ENCODE measurements around the gene PDK2. TPM values are rescaled to one million over a fixed set of nuclear protein-coding genes. Genes with fewer than 3 reads are reported as not detected.

PDK2 gene
- total RNA-seq (2013; cell fraction: nucleolus; rRNA removed) = 16.9 and 18.0 TPM in 2 replicates
- 9.7 and 12.3 TPM in 2 replicates for total RNA-seq (2014; rRNA removed)
- 6.5 and 8.6 TPM in 2 replicates for total RNA-seq (2014; rRNA removed; fragmentation: Illumina TruSeq; extraction: Trizol)
- 14.2 and 16.1 TPM in 2 replicates for total RNA-seq (2021)
- 4.5 TPM for polyA plus RNA-seq (2011; ENCODE audit: low read depth)
- polyA plus RNA-seq (2011; rRNA removed) = 8.8 and 22.6 TPM in 2 replicates
- 33.3 and 38.8 TPM in 2 replicates for polyA plus RNA-seq (2011; cell fraction: cytosol; rRNA removed)
- polyA plus RNA-seq (2011; cell fraction: nucleus; rRNA removed) = 92.2 and 108 TPM in 2 replicates
- 9.1 and 10.7 TPM in 2 replicates for polyA plus RNA-seq (2012)
- polyA plus RNA-seq (2014; fragmentation: Illumina TruSeq; extraction: Trizol) = 9.8 and 12.3 TPM in 2 replicates
- 1 to 10 TPM in 1 of 2 experiments, under 1 TPM in 1; 0.98 to 1.2 TPM for polyA plus RNA-seq (2014; fragmentation: Nextera tagmentation; extraction: Ambion mirVana)
- 9.6 and 16.0 TPM in 2 replicates for polyA plus RNA-seq (2014; rRNA removed)
- 10 to 100 TPM; 17.5 to 20.2 TPM for polyA plus RNA-seq (2016; fragmentation: Nextera tagmentation; extraction: Ambion mirVana)
- 22.7 and 37.5 TPM in 2 replicates for polyA minus RNA-seq (2011; rRNA and poly(A)+ RNA removed)
- polyA minus RNA-seq (2011; cell fraction: cytosol; rRNA and poly(A)+ RNA removed) = 9.5 and 15.8 TPM in 2 replicates
- 16.0 and 35.1 TPM in 2 replicates for polyA minus RNA-seq (2011; cell fraction: nucleus; rRNA and poly(A)+ RNA removed)
- percentile 47 among the genes with signal in this experiment for Bru-seq, nascent RNA
- percentile 45 among the genes with signal in this experiment for BruChase-seq, experiment 1, labeled RNA remaining after a 6-hour chase
- BruChase-seq, experiment 2, labeled RNA remaining after a 2-hour chase = percentile 47 among the genes with signal in this experiment
- long read RNA-seq, experiment 1, transcript PDK2-203 (11 exons, 3,440 nt) = major isoform, 15 of 20 reads
- long read RNA-seq, experiment 1, partial matches to known transcripts = 0 of 20 reads
- long read RNA-seq, experiment 1, other reads (novel, unspliced or antisense) = 2 of 20 reads
- long read RNA-seq, experiment 2, partial matches to known transcripts = 0 of 2 reads
- long read RNA-seq, experiment 2, other reads (novel, unspliced or antisense) = 1 of 2 reads

DNA sequence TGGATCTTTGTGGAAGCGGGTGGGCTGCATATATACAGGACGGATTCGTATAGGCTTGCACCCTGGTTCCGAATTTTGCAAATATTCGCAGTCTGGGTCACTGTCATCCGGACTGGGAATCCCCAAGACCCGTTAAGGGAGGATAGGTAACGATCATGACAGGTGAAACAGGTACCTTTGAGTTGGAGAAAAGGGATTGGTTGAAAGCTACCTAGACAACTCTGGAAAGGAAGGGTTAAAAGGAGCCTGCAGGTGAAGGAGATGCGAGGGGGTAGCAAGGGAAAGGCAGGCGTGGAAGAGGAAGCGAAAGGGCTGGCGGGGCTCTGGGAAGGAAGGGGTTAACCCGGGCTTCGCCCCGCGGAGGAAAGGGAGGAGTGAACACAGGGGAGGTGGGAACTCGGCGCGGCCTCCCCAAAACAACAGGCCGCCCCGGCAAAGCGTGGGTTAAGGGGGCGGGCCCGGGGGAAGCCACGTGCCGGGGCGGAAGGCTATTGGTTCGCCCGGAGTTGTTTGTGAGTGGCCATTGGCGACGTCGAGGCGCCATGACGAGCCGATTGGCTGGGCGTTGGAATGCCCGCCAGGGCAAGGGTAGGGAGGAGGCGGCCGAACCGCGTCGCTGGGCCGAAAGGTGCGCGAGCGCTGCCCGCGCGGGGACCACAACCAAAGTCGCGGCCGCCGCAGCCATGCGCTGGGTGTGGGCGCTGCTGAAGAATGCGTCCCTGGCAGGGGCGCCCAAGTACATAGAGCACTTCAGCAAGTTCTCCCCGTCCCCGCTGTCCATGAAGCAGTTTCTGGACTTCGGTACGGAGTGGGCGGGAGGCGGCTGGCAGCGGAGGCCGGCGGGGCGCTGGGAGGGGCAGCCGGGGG is at the start of gene PDK2:
TSS of gene PDK2 (plus strand) at position 599 of the 867 bp plus-strand sequence. CDS start at position 684, 85 bp downstream.
- CTCF ChIA-PET = interaction anchor here (0.6 to 5.7 kb wide), 73 partner anchors 8 to 902 kb away, joined by 3 to 64 read pairs (median 6); partner anchors contain the start of genes COL1A1, ITGA3, LRRC59 and PPP1R9B
- Histone ChIP-seq H4K20me1 (ENCODE audit: control insufficient read depth, insufficient read depth) (no peaks in the 10 kb centered on the region), H3K79me2 (ENCODE audit: control insufficient read depth, insufficient read depth, low read length) (no peaks in the 10 kb centered on the region), H3K27ac (ENCODE audit: control insufficient read depth, insufficient read depth) (peak within 1 kb of the TSS; percentile 44), H3K36me3 (ENCODE audit: control insufficient read depth in 2 of 2, insufficient read depth in 2 of 2, low read length in 1 of 2) (no peaks in the 10 kb centered on the region), H3K9ac (ENCODE audit: control insufficient read depth, insufficient read depth, low read length) (peak within 1 kb of the TSS; percentile 66), H2AFZ (ENCODE audit: control insufficient read depth, low read depth, low read length) (peak within 1 kb of the TSS; percentile 98), H3K9me3 (replicated peaks; ENCODE audit: control insufficient read depth, insufficient read depth, low read length) (no peaks in the 10 kb centered on the region), H3K4me2 (ENCODE audit: control insufficient read depth, insufficient read depth) (peak within 1 kb of the TSS; percentile 100), H3K4me1 (ENCODE audit: control insufficient read depth, insufficient read depth, low read length) (peaks cover 17% of the 10 kb centered on the region), H3K27me3 (replicated peaks in 1 of 2; ENCODE audit: control insufficient read depth in 2 of 2, insufficient read depth in 2 of 2, low read length in 1 of 2) (no peaks in the 10 kb centered on the region), H3K4me3 (peak within 1 kb of the TSS; percentile 85)
- BruUV-seq (replicated peaks) = no TSS peak
- SMC1A ChIA-PET (ENCODE audit: uncharacterized antibody, unreplicated experiment) = interaction anchor here (0.8 to 3.7 kb wide), 24 partner anchors 10 to 529 kb away, joined by 3 to 23 read pairs (median 7); partner anchors contain the start of genes ITGA3, PPP1R9B and SGCA
- POLR2A ChIA-PET = interaction anchor here (0.5 to 1.5 kb wide), 5 partner anchors 36 to 71 kb away, joined by 3 to 5 read pairs (median 3); partner anchors contain the start of gene SGCA
- in situ Hi-C loops (cut with MboI) (loop anchor here (5.0 kb wide), 1 partner anchor 68 kb away; no protein-coding TSS in a partner anchor), intact Hi-C loops (cut with micrococcal nuclease; ENCODE audit: unreplicated experiment) (loop anchor here (1.0 to 5.0 kb wide), 4 partner anchors 38 to 202 kb away; partner anchors contain the start of gene ITGA3)
- peak; percentile 78 for DNase-seq (ENCODE audit: low read depth, low spot score)
- FAIRE-seq = no peak
- peak; percentile 98 for ATAC-seq
- WGBS (ENCODE audit: insufficient coverage, insufficient replicate concordance, low lambda C conversion rate, missing lambda C conversion rate) = under 1% methylated on average over 46 of the region's 68 CpGs
- RAD21 ChIA-PET (ENCODE audit: unreplicated experiment) = interaction anchor here (0.7 to 2.5 kb wide), 14 partner anchors 10 to 237 kb away, joined by 3 to 17 read pairs (median 6); partner anchors contain the start of gene COL1A1
- TF ChIP-seq, protein P1, sequence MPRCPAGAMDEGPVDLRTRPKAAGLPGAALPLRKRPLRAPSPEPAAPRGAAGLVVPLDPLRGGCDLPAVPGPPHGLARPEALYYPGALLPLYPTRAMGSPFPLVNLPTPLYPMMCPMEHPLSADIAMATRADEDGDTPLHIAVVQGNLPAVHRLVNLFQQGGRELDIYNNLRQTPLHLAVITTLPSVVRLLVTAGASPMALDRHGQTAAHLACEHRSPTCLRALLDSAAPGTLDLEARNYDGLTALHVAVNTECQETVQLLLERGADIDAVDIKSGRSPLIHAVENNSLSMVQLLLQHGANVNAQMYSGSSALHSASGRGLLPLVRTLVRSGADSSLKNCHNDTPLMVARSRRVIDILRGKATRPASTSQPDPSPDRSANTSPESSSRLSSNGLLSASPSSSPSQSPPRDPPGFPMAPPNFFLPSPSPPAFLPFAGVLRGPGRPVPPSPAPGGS (IDR thresholded peaks at IDR 0.05; ENCODE audit: borderline replicate concordance, insufficient read depth, low read depth, low read length, poor library complexity, severe bottlenecking) = no peak
- TF ChIP-seq KLF5 (IDR thresholded peaks at IDR 0.05; ENCODE audit: partially characterized antibody) (peak; percentile 87), FOXK2 (IDR thresholded peaks at IDR 0.05) (peak; percentile 88), SMARCA5 (IDR thresholded peaks at IDR 0.05) (no peak), SP1 (IDR thresholded peaks at IDR 0.05; ENCODE audit: low read depth, low read length) (peak; percentile 99)
- TF ChIP-seq, protein P2, sequence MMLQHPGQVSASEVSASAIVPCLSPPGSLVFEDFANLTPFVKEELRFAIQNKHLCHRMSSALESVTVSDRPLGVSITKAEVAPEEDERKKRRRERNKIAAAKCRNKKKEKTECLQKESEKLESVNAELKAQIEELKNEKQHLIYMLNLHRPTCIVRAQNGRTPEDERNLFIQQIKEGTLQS (IDR thresholded peaks at IDR 0.05; ENCODE audit: borderline replicate concordance, extremely low read depth, low read depth, low read length) = peak; percentile 75; the same call in 1 of the 2 replicates
- TF ChIP-seq, protein P3, sequence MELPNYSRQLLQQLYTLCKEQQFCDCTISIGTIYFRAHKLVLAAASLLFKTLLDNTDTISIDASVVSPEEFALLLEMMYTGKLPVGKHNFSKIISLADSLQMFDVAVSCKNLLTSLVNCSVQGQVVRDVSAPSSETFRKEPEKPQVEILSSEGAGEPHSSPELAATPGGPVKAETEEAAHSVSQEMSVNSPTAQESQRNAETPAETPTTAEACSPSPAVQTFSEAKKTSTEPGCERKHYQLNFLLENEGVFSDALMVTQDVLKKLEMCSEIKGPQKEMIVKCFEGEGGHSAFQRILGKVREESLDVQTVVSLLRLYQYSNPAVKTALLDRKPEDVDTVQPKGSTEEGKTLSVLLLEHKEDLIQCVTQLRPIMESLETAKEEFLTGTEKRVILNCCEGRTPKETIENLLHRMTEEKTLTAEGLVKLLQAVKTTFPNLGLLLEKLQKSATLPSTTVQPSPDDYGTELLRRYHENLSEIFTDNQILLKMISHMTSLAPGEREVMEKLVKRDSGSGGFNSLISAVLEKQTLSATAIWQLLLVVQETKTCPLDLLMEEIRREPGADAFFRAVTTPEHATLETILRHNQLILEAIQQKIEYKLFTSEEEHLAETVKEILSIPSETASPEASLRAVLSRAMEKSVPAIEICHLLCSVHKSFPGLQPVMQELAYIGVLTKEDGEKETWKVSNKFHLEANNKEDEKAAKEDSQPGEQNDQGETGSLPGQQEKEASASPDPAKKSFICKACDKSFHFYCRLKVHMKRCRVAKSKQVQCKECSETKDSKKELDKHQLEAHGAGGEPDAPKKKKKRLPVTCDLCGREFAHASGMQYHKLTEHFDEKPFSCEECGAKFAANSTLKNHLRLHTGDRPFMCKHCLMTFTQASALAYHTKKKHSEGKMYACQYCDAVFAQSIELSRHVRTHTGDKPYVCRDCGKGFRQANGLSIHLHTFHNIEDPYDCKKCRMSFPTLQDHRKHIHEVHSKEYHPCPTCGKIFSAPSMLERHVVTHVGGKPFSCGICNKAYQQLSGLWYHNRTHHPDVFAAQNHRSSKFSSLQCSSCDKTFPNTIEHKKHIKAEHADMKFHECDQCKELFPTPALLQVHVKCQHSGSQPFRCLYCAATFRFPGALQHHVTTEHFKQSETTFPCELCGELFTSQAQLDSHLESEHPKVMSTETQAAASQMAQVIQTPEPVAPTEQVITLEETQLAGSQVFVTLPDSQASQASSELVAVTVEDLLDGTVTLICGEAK (IDR thresholded peaks at IDR 0.05; ENCODE audit: borderline replicate concordance) = peak; percentile 52; the same call in 1 of the 2 replicates
- TF ChIP-seq, protein P4, sequence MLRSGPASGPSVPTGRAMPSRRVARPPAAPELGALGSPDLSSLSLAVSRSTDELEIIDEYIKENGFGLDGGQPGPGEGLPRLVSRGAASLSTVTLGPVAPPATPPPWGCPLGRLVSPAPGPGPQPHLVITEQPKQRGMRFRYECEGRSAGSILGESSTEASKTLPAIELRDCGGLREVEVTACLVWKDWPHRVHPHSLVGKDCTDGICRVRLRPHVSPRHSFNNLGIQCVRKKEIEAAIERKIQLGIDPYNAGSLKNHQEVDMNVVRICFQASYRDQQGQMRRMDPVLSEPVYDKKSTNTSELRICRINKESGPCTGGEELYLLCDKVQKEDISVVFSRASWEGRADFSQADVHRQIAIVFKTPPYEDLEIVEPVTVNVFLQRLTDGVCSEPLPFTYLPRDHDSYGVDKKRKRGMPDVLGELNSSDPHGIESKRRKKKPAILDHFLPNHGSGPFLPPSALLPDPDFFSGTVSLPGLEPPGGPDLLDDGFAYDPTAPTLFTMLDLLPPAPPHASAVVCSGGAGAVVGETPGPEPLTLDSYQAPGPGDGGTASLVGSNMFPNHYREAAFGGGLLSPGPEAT (IDR thresholded peaks at IDR 0.05; ENCODE audit: low read depth) = peak; percentile 97
